Embryonic facial prominence (tissue), 1 donor: Measurements from ENCODE around the gene ANO2.

Experiments used
- DNase-seq: peaks from one replicate; pipeline ENCODE4 v3.0.0-alpha.2; 2016; ENCODE audit errors: extremely low spot score

Gene ANO2

DNA sequence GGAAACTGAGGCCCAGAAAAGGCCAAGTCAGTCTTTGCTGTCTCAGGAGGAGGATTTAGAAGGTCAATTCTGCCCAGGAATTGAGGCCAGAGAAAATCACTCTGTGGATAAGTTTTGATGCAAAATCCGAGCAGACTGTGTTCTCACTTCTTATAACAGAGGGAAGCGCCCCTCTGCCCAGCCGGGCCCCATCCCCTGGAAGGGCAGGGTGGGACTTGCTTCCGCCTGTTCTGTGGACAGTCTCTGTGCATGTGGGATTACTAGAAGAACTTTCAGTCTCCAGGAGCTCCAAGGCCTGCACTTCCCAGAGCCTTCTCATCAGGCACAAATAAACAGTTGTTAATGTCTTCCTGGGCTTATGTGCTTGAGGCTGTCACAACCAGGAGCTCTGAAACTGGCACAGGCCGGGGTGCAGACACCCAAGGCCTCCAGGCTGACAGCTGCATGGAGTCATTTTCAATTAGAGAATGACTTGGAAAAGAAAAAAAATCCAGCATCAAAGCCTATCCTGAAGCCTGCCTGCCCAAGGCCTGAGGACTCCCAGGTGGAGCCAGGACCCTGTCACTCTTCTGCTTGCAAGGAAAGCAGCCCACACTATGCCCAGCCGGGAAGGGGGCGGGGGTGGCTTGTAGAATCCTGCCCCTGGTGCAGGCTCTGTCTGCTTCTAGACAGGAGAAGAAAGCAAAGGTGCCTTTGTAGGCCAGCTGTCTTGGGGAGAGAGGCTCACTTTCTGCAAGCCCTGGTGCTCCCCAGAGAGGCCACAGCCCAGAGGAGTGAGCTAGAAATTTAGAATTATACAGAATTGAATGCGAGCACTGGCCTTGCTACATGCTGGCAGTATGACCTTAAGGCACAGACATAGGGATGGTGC, 428.5 kb downstream of the ANO2 start:
- no peak for DNase-seq

DNA sequence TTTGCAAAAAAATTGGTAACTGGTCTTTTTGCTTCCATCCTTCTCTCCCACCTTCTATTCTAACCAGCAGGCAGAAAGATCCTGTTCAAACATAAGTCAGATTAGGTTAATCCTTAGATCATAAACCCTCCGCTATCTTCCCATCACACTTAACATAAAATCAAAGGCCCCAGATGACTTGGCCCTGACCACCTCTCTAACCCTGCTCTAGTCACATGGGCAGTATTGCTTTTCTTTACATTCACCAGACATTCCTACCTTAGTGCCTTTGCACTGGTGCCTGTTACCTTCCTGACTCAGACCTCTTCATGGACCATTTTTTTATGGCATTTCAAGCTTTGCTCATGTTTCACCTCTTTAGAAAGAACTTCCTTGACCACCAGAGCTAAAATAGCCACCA, 429.6 kb downstream of the ANO2 start:
- DNase-seq: no peak

DNA sequence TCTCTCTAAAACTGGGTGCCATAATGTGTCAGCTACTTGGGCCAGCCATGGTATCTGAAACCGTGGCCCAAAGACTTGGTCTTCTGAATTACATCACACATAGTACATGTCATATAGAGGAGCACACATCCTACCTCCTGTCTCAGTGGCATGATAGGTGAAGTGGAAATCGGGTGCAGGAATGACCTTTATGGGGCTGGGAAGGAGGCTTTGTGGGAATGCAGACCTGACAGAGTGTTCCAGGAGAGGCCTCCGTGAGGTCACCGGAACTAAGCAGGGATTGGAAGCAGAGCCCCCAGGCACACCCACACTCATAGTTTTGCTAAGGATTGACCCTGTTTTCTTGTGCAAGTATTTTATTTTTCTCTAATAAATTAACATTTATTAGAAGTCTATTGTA, 430.5 kb downstream of the ANO2 start:
- no peak for DNase-seq

DNA sequence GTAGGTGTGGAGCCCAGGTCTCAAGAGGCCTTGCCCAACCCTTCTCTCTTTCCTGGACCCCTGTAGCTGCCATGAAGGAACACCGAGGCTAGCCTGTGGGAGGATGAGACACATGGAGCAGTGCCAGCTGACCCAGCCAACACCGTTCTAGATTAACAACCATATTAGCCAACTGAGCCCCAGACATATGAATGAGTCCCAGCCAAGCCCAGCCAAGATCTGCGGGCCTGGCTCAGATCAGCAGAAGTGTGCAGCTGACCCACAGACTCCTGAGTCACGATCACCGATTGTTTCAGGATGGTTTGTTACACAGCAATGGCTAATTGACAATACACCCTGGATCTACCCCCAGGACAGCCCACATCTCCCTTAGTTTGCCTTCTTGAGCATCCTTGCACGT, 431.0 kb downstream of the ANO2 start:
- DNase-seq: no peak

DNA sequence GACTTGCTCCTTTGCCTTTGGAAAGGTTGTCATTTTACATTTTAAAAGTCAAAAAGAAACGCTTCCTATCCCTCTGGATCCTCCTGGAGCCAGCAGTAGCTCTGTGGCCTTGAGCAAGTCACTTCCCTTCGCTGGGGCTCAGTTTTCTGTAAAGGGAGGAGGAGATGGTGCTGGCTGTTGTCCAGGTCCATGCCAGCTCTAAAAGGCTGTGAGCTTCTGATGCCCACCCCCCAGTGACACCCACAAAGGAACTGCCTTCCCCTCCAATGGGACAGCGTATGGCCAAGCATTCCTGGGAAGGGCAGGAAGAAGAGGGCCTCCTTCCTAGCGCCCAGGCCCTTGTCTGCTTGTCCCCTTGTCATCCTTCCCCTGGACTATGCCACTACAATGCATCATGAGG, 431.7 kb downstream of the ANO2 start:
- DNase-seq: no peak
